Trophoblast cell (in vitro differentiated cells and primary cell): ENCODE measurements around the gene RPL13.

Experiments used
- DNase-seq, 2 donors: peaks; one replicate each; pipeline ENCODE4 v3.0.0-alpha.2; 2016
- H2AFZ ChIP-seq: 2 replicates; pipeline ENCODE4 v1.6.1; 2013; ENCODE audit warnings: low read length, moderate library complexity, mild to moderate bottlenecking; ENCODE audit not compliant: insufficient read depth, poor library complexity
- H2AK5ac ChIP-seq: 2 replicates; pipeline ENCODE4 v1.6.1; 2013; ENCODE audit warnings: mild to moderate bottlenecking, low read length
- H2BK120ac ChIP-seq: 2 replicates; pipeline ENCODE4 v1.6.1; 2013; ENCODE audit warnings: low read length, mild to moderate bottlenecking, moderate library complexity; ENCODE audit not compliant: insufficient read depth, poor library complexity
- H2BK12ac ChIP-seq: 2 replicates; pipeline ENCODE4 v1.6.1; 2013; ENCODE audit warnings: mild to moderate bottlenecking, low read length, moderate library complexity
- H2BK5ac ChIP-seq: 2 replicates; pipeline ENCODE4 v1.6.1; 2013; ENCODE audit warnings: low read length, low read depth, moderate library complexity, mild to moderate bottlenecking; ENCODE audit not compliant: poor library complexity
- H3K14ac ChIP-seq: 2 replicates; pipeline ENCODE4 v1.6.1; 2013; ENCODE audit warnings: mild to moderate bottlenecking, low read length
- H3K18ac ChIP-seq: 2 replicates; pipeline ENCODE4 v1.6.1; 2013; ENCODE audit warnings: mild to moderate bottlenecking, low read length
- H3K23ac ChIP-seq: 2 replicates; pipeline ENCODE4 v1.6.1; 2013; ENCODE audit warnings: low read length
- H3K27ac ChIP-seq: 2 replicates; pipeline ENCODE4 v1.5.1; 2013; ENCODE audit warnings: low read depth, mild to moderate bottlenecking, inconsistent platforms, low read length, moderate library complexity
- H3K27me3 ChIP-seq: 2 replicates; pipeline ENCODE4 v1.6.1; 2013; ENCODE audit warnings: inconsistent platforms, mild to moderate bottlenecking, low read length, moderate library complexity; ENCODE audit not compliant: insufficient read depth
- H3K36me3 ChIP-seq, 2 experiments: 1 replicate in 1 of 2; 2 replicates in 1 of 2; pipeline ENCODE4 v1.6.1; 2013; ENCODE audit warnings: low read length in 2 of 2, mild to moderate bottlenecking in 2 of 2, moderate library complexity in 1 of 2; ENCODE audit not compliant: insufficient read depth in 2 of 2, control insufficient read depth in 1 of 2
- H3K4ac ChIP-seq: 2 replicates; pipeline ENCODE4 v1.6.1; 2013; ENCODE audit warnings: low read depth, mild to moderate bottlenecking, low read length, moderate library complexity
- H3K4me1 ChIP-seq, 2 experiments: 1 replicate in 1 of 2; 2 replicates in 1 of 2; pipeline ENCODE4 v1.6.1; 2013; ENCODE audit warnings: low read length in 2 of 2, mild to moderate bottlenecking in 2 of 2, moderate library complexity in 1 of 2; ENCODE audit not compliant: insufficient read depth in 2 of 2, control insufficient read depth in 1 of 2
- H3K4me2 ChIP-seq: 2 replicates; pipeline ENCODE4 v1.6.1; 2013; ENCODE audit warnings: inconsistent platforms, mild to moderate bottlenecking, low read length, moderate library complexity
- H3K4me3 ChIP-seq: 2 replicates; pipeline ENCODE4 v1.5.1; 2013; ENCODE audit warnings: mild to moderate bottlenecking, low read depth, low read length, inconsistent platforms
- H3K79me1 ChIP-seq: one replicate; pipeline ENCODE4 v1.6.1; 2013; ENCODE audit warnings: low read length
- H3K79me2 ChIP-seq: 2 replicates; pipeline ENCODE4 v1.6.1; 2013; ENCODE audit warnings: low read length, mild to moderate bottlenecking; ENCODE audit not compliant: control insufficient read depth, insufficient read depth, poor library complexity
- H3K9ac ChIP-seq: 2 replicates; pipeline ENCODE4 v1.6.1; 2013; ENCODE audit warnings: mild to moderate bottlenecking, low read length
- H3K9me3 ChIP-seq: 2 replicates; pipeline ENCODE4 v1.6.1; 2013; ENCODE audit warnings: low read depth, mild to moderate bottlenecking, control low read depth, inconsistent platforms, low read length; ENCODE audit not compliant: insufficient read depth
- H4K12ac ChIP-seq: 2 replicates; pipeline ENCODE4 v1.6.1; 2013; ENCODE audit warnings: low read depth, mild to moderate bottlenecking, low read length, moderate library complexity
- H4K8ac ChIP-seq: 2 replicates; pipeline ENCODE4 v1.6.1; 2013; ENCODE audit warnings: low read depth, mild to moderate bottlenecking, low read length, moderate library complexity
- H4K91ac ChIP-seq: one replicate; pipeline ENCODE4 v1.6.1; 2013; ENCODE audit warnings: low read depth, mild to moderate bottlenecking, low read length, moderate library complexity
- WGBS: extraction: QIAGEN DNeasy Blood & Tissue Kit; methylation state at CpG from one replicate; pipeline ENCODE4 v1.1.7; 2013; ENCODE audit warnings: missing lambda C conversion rate; ENCODE audit not compliant: insufficient read length, insufficient coverage; ENCODE audit errors: extremely low coverage; 5-methylcytosine and 5-hydroxymethylcytosine counted together

RPL13 gene

DNA sequence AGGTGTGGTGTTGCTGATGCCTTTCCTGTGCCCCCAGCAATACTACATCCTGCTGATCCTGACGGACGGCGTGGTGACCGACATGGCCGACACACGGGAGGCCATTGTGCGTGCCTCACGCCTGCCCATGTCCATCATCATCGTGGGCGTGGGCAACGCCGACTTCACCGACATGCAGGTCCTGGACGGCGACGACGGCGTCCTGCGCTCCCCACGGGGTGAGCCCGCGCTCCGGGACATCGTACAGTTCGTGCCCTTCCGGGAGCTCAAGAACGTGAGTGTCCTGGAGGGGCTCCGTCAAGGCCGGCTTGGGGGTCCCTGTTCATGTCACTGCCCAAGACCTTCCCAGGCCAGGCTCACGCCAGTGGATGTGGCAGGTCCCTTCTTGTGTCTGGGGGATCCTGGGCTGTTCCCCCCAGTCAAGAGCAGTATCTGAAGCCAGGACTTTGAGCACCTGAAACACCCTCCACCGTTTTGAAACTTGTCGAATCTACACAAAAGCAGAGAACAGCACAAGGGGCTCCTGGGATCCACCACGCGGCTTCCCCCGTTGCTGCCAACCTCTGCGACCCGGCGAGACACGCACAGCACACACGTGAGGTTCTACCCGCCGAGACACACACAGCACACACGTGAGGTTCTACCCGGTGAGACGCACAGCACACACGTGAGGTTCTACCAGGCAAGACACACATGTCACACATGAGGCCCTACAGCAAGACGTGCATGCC lies 35.0 kb downstream of the RPL13 start:
- peaks cover 3% of the 10 kb centered on the region for H3K9me3 ChIP-seq
- DNase-seq = no peak
- H3K79me1 ChIP-seq = no peaks in the 10 kb centered on the region
- H3K4ac ChIP-seq = no peak overlapping the region
- H3K23ac ChIP-seq = no peak overlapping the region
- no peak overlapping the region for H2BK12ac ChIP-seq
- H2BK5ac ChIP-seq = no peak overlapping the region
- H2BK120ac ChIP-seq = no peak overlapping the region
- WGBS = no CpG with 5 or more reads among the region's 47 CpGs
- no peak overlapping the region for H4K91ac ChIP-seq
- H3K4me3 ChIP-seq = peak overlapping the region; percentile 20
- no peak overlapping the region for H3K9ac ChIP-seq
- H3K4me1 ChIP-seq = no peaks in the 10 kb centered on the region
- H3K27ac ChIP-seq = no peak overlapping the region
- no peak overlapping the region for H3K4me2 ChIP-seq
- no peak overlapping the region for H3K18ac ChIP-seq
- H4K8ac ChIP-seq = no peak overlapping the region
- H3K36me3 ChIP-seq = no peaks in the 10 kb centered on the region
- H3K79me2 ChIP-seq = no peaks in the 10 kb centered on the region
- H4K12ac ChIP-seq = no peak overlapping the region
- no peak overlapping the region for H3K14ac ChIP-seq
- H2AFZ ChIP-seq = no peak overlapping the region
- H2AK5ac ChIP-seq = no peak overlapping the region
- no peaks in the 10 kb centered on the region for H3K27me3 ChIP-seq

DNA sequence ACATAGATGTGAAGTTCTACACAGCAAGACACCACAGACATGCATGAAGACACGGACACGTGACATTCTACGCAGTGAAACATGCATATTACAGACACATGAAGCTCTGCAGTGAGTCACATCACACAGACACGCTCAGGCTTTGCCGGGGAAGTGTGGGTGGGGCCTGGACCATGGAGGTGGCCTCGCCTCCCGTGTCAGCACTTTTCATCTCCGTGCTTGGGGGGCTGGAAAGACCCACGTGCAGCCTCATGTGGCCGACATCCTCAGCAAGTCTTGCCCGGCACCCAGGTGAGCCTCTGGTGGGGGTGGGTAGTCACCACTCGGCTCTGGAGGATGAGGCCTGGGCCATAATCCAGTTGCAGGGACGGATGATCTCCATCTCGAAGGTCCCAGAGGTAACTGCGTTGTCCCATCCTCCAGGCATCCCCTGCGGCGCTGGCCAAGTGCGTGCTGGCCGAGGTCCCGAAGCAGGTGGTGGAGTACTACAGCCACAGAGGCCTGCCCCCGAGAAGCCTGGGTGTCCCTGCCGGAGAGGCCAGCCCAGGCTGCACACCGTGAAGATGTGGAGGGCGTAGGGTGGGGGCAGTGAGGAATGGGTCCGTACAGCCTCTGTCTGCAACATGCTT lies 35.7 kb downstream of the RPL13 start:
- H3K27me3 ChIP-seq = no peaks in the 10 kb centered on the region
- H3K79me2 ChIP-seq = no peaks in the 10 kb centered on the region
- DNase-seq = no peak
- no CpG with 5 or more reads among the region's 25 CpGs for WGBS
- no peak overlapping the region for H3K4ac ChIP-seq
- H2BK120ac ChIP-seq = no peak overlapping the region
- H3K9ac ChIP-seq = no peak overlapping the region
- no peaks in the 10 kb centered on the region for H3K4me1 ChIP-seq
- H3K14ac ChIP-seq = no peak overlapping the region
- no peaks in the 10 kb centered on the region for H3K79me1 ChIP-seq
- H3K9me3 ChIP-seq = peaks cover 3% of the 10 kb centered on the region
- H2BK5ac ChIP-seq = no peak overlapping the region
- no peak overlapping the region for H4K91ac ChIP-seq
- H3K4me3 ChIP-seq = no peak overlapping the region
- no peak overlapping the region for H2BK12ac ChIP-seq
- no peak overlapping the region for H2AFZ ChIP-seq
- H4K8ac ChIP-seq = no peak overlapping the region
- H4K12ac ChIP-seq = no peak overlapping the region
- H3K23ac ChIP-seq = no peak overlapping the region
- H3K36me3 ChIP-seq = no peaks in the 10 kb centered on the region
- no peak overlapping the region for H3K4me2 ChIP-seq
- no peak overlapping the region for H2AK5ac ChIP-seq
- H3K27ac ChIP-seq = no peak overlapping the region
- H3K18ac ChIP-seq = no peak overlapping the region

- peaks cover 3% of the 10 kb centered on the region in 2 experiments for H3K4me1 ChIP-seq
- no peak overlapping the region for H4K12ac ChIP-seq
- no peaks in the 10 kb centered on the region for H3K36me3 ChIP-seq
- H3K14ac ChIP-seq = no peak overlapping the region
- DNase-seq = no peak
- H3K27ac ChIP-seq = no peak overlapping the region
- H4K8ac ChIP-seq = no peak overlapping the region
- no peak overlapping the region for H2BK120ac ChIP-seq
- H3K9ac ChIP-seq = no peak overlapping the region
- no peaks in the 10 kb centered on the region for H3K79me1 ChIP-seq
- H3K4me2 ChIP-seq = no peak overlapping the region
- H4K91ac ChIP-seq = no peak overlapping the region
- H2BK5ac ChIP-seq = no peak overlapping the region
- no peak overlapping the region for H2AK5ac ChIP-seq
- no peak overlapping the region for H3K18ac ChIP-seq
- no peak overlapping the region for H2AFZ ChIP-seq
- H3K9me3 ChIP-seq = peaks cover 2% of the 10 kb centered on the region
- no peak overlapping the region for H3K4me3 ChIP-seq
- H3K23ac ChIP-seq = no peak overlapping the region
- no peaks in the 10 kb centered on the region for H3K79me2 ChIP-seq
- H3K4ac ChIP-seq = no peak overlapping the region
- H3K27me3 ChIP-seq = no peaks in the 10 kb centered on the region
- WGBS = no CpG with 5 or more reads among the region's 19 CpGs
- H2BK12ac ChIP-seq = no peak overlapping the region
These were observed 36.6 kb downstream of the RPL13 start for GRCh38 chr16:89596957-89597649.

- no peak overlapping the region for H3K23ac ChIP-seq
- no peak overlapping the region for H2BK120ac ChIP-seq
- no peak overlapping the region for H3K14ac ChIP-seq
- no peak overlapping the region for H2AK5ac ChIP-seq
- H2BK5ac ChIP-seq = no peak overlapping the region
- H3K4ac ChIP-seq = no peak overlapping the region
- peaks cover 5 to 11% of the 10 kb centered on the region in 2 experiments for H3K4me1 ChIP-seq
- H3K4me3 ChIP-seq = no peak overlapping the region
- no peak overlapping the region for H4K12ac ChIP-seq
- H3K9me3 ChIP-seq = peaks cover 4% of the 10 kb centered on the region
- no peaks in the 10 kb centered on the region for H3K79me1 ChIP-seq
- no peak overlapping the region for H3K27ac ChIP-seq
- DNase-seq = no peak
- WGBS = no CpG with 5 or more reads among the region's 14 CpGs
- H3K9ac ChIP-seq = no peak overlapping the region
- H4K91ac ChIP-seq = no peak overlapping the region
- no peak overlapping the region for H2BK12ac ChIP-seq
- H3K79me2 ChIP-seq = no peaks in the 10 kb centered on the region
- no peak overlapping the region for H3K4me2 ChIP-seq
- H3K18ac ChIP-seq = no peak overlapping the region
- no peak overlapping the region for H4K8ac ChIP-seq
- H3K27me3 ChIP-seq = no peaks in the 10 kb centered on the region
- no peak overlapping the region for H2AFZ ChIP-seq
- no peaks in the 10 kb centered on the region for H3K36me3 ChIP-seq
These were observed 37.7 kb downstream of the RPL13 start for GRCh38 chr16:89598199-89598598.
